Endothelial cell of umbilical vein (primary cell): ENCODE measurements around the gene DDHD1. TPM values are rescaled to one million over a fixed set of nuclear protein-coding genes. Genes with fewer than 3 reads are reported as not detected.
A peak's percentile ranks its signal among the peaks of the same experiment; 100 is the strongest.

Experiments
- BruUV-seq: library from RNA; stranded (reverse); fragments of 400-500 nt; replicated peaks from 2 replicates; lab custom pipeline; 2021; lab: Mats Ljungman, UMichigan
- CTCF ChIA-PET: fragments of 300-600, 350-600 bp; sonication (Branson Sonifier 250); formaldehyde crosslinking; loops from one replicate; lab custom pipeline; 2021; ENCODE audit warnings: antibody characterized with exemption, inconsistent platforms; lab: Charles Lee
- POLR2A ChIA-PET: fragments of 300-600, 350-600 bp; sonication (Branson Sonifier 250); formaldehyde crosslinking; loops from one replicate; lab custom pipeline; 2021; ENCODE audit warnings: antibody characterized with exemption, inconsistent platforms; lab: Charles Lee
- DNase-seq: peaks from one replicate; pipeline ENCODE4 v3.0.0-alpha.2; 2011; ENCODE audit warnings: low read depth, low spot score
- FAIRE-seq: peaks from 2 replicates; lab custom pipeline; 2011; peaks lifted over from hg19 to GRCh38; lab: Jason Lieb, UNC
- H2AFZ ChIP-seq: 2 replicates; pipeline ENCODE4 v1.6.0; 2012; ENCODE audit warnings: low read depth, low read length, control low read depth, inconsistent platforms
- H3K27ac ChIP-seq: 2 replicates; pipeline ENCODE4 v1.5.1; 2011; ENCODE audit warnings: low read depth, mild to moderate bottlenecking, control low read depth, low read length, moderate library complexity; ENCODE audit not compliant: insufficient read depth
- H3K27me3 ChIP-seq, 2 experiments: 2 replicates each; pipeline versions ENCODE4 v1.6.0 to v1.6.1; 2011; ENCODE audit warnings: low read length in 2 of 2, mixed read lengths in 1 of 2; ENCODE audit not compliant: control insufficient read depth in 2 of 2, insufficient read depth in 2 of 2
- H3K36me3 ChIP-seq, 2 experiments: 2 replicates in 1 of 2; 3 replicates in 1 of 2; pipeline ENCODE4 v1.5.1; 2011; ENCODE audit warnings: low read length in 2 of 2, mild to moderate bottlenecking in 1 of 2, moderate library complexity in 1 of 2; ENCODE audit not compliant: control insufficient read depth in 2 of 2, insufficient read depth in 2 of 2; ENCODE audit errors: extremely low read depth in 1 of 2
- H3K4me1 ChIP-seq: 3 replicates; pipeline ENCODE4 v1.5.1; 2011; ENCODE audit warnings: mild to moderate bottlenecking, low read length; ENCODE audit not compliant: control insufficient read depth, insufficient read depth; ENCODE audit errors: extremely low read depth
- H3K4me2 ChIP-seq: 2 replicates; pipeline ENCODE4 v1.6.1; 2011; ENCODE audit warnings: low read length, control low read depth, mixed read lengths; ENCODE audit not compliant: insufficient read depth
- H3K4me3 ChIP-seq, 3 experiments: fragments of 200-600 bp in 1 of 3; sonication (generic), shearing (Covaris generic) in 1 of 3; replicated peaks in 1 of 3; 2 replicates each; pipeline ENCODE4 v1.5.1; 2011 to 2016; ENCODE audit warnings: control low read depth in 3 of 3, low read length in 3 of 3, mild to moderate bottlenecking in 2 of 3, inconsistent platforms in 1 of 3, low read depth in 1 of 3, moderate library complexity in 1 of 3; ENCODE audit not compliant: insufficient read depth in 1 of 3
- H3K79me2 ChIP-seq: 2 replicates; pipeline ENCODE4 v1.6.0; 2012; ENCODE audit warnings: low read length, inconsistent platforms; ENCODE audit not compliant: control insufficient read depth, insufficient read depth
- H3K9ac ChIP-seq: replicated peaks from 2 replicates; pipeline ENCODE3; 2011; ENCODE audit warnings: low read length, control low read depth; ENCODE audit not compliant: insufficient read depth; ENCODE audit errors: extremely low read depth
- H3K9me1 ChIP-seq: replicated peaks from 3 replicates; pipeline ENCODE4 v1.6.0; 2011; ENCODE audit warnings: mild to moderate bottlenecking, low read length; ENCODE audit not compliant: control insufficient read depth, insufficient read depth; ENCODE audit errors: extremely low read depth
- H3K9me3 ChIP-seq: replicated peaks from 2 replicates; pipeline ENCODE4 v1.5.1; 2012; ENCODE audit warnings: low read length, inconsistent platforms; ENCODE audit not compliant: control insufficient read depth, insufficient read depth
- H4K20me1 ChIP-seq: replicated peaks from 2 replicates; pipeline ENCODE3; 2011; ENCODE audit warnings: mild to moderate bottlenecking, low read length; ENCODE audit not compliant: control insufficient read depth, insufficient read depth; ENCODE audit errors: extremely low read depth
- FOS ChIP-seq: IDR thresholded peaks from 2 replicates; pipeline ENCODE4 v1.6.1; 2011; ENCODE audit warnings: mild to moderate bottlenecking, low read length, moderate library complexity, borderline replicate concordance; ENCODE audit not compliant: insufficient read depth
- JUN ChIP-seq: IDR thresholded peaks from 2 replicates; pipeline ENCODE4 v1.6.1; 2011; ENCODE audit warnings: borderline replicate concordance, low read depth; ENCODE audit not compliant: insufficient read length, insufficient read depth
- POLR2A ChIP-seq: IDR thresholded peaks from 2 replicates; pipeline ENCODE4 v1.6.1; 2012; ENCODE audit warnings: low read depth, mild to moderate bottlenecking, control low read depth, low read length
- dilution Hi-C: fragments of 300-500 bp; cut with MboI; formaldehyde crosslinking; loops from one replicate; pipeline ENCODE4 v1.15.0; 2019; ENCODE audit warnings: low sequenced_read_pairs; ENCODE audit not compliant: extremely low pct_ligation_motif_present
- intact Hi-C: fragments of 100-400 bp; cut with micrococcal nuclease; formaldehyde crosslinking; loops from one replicate; pipeline ENCODE4 v1.10.0; 2022
- polyA plus RNA-seq, 4 experiments: library from polyadenylated mRNA; depleted of rRNA in 3 of 4; stranded (reverse) in 3 of 4; unstranded in 1 of 4; fragments of >200 nt; gene quantifications; 2 replicates each; pipeline versions ENCODE4 v1.2.1 to v1.2.3, GENCODE V29; 2011 to 2012; ENCODE audit warnings: missing spikeins in 1 of 4
- total RNA-seq: library from RNA; stranded (reverse); gene quantifications from 2 replicates; pipeline ENCODE4 v1.2.3, GENCODE V29; 2021
- TF ChIP-seq, protein P1 (sequence below), 2 donors: IDR thresholded peaks; 1 replicate in 1 of 2; 2 replicates in 1 of 2; pipeline ENCODE4 v1.5.1; 2011; ENCODE audit warnings: low read length in 2 of 2, mild to moderate bottlenecking in 2 of 2, moderate library complexity in 2 of 2, control low read depth in 1 of 2, inconsistent platforms in 1 of 2, low read depth in 1 of 2; ENCODE audit not compliant: insufficient read depth in 1 of 2; ENCODE audit errors: extremely low read depth in 1 of 2

DDHD1 gene
- total and polyA plus RNA-seq, 2 donors (not counting 3 experiments of a cell fraction or from before 2014, with no cell fraction given) = 2.7 to 12.4 TPM

DNA sequence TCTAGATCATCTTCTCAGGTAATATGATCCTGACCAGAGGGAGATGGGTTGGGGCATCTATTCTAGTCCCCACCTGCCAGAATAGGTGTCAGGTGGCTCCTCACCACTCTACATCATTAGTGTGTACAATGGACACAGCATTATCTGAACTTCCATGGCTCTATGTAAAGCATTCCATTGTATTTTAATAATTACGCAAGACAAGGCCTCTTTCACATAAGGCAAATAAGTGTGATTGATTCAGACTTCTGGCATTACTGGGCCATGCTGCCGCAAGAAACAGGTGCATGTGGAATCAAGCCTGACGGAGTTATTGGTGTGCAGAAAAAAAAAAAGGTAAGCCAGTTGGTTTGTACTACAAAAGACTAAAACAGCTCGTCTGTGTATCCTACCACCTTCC lies 3.1 kb upstream of the DDHD1 start:
- dilution Hi-C loops = no loop called here
- Histone ChIP-seq H3K27me3 (no peaks in the 10 kb centered on the region), H3K9me3 (no peaks in the 10 kb centered on the region), H3K9me1 (no peaks in the 10 kb centered on the region), H2AFZ (no peak overlapping the region), H3K4me1 (peaks cover 4% of the 10 kb centered on the region), H3K79me2 (peaks cover 8% of the 10 kb centered on the region), H3K36me3 (no peaks in the 10 kb centered on the region), H4K20me1 (no peaks in the 10 kb centered on the region), H3K4me2 (no peak overlapping the region), H3K4me3 (no peak overlapping the region), H3K27ac (no peak overlapping the region), H3K9ac (no peak overlapping the region)
- FAIRE-seq (no peak), DNase-seq (no peak)
- TF ChIP-seq POLR2A = no peak
- intact Hi-C loops = loop anchor here (10.0 kb wide), 1 partner anchor 949 kb away; no protein-coding TSS in a partner anchor
- no TSS peak for BruUV-seq
- ChIA-PET CTCF (no interaction called here), POLR2A (no interaction called here)

DNA sequence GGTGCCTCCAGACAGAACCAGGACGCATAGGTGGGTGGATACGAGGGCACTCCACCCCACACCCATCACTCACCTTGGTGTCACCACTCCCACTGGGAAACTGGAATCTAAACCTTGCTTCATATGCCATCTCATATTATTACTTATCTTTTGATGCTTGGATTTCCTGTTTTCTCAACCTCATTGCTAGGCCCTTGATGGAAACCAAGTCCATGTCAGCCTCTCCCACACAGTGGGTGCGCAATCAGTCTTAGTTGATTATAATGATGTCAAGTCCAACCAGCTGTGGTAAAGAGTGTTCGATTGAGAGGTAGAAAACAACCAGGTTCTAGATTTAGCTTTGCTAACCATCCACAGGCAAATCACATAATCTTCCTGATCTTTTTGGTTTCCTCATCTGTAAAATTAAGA lies 584 bp upstream of the DDHD1 start:
- Histone ChIP-seq H3K9me3 (no peaks in the 10 kb centered on the region), H3K9ac (peak overlapping the region; percentile 25), H3K27ac (no peak overlapping the region), H3K4me2 (peak overlapping the region; percentile 27), H3K36me3 (no peaks in the 10 kb centered on the region), H3K4me1 (peaks cover 8% of the 10 kb centered on the region), H4K20me1 (no peaks in the 10 kb centered on the region), H3K9me1 (no peaks in the 10 kb centered on the region), H3K27me3 (no peaks in the 10 kb centered on the region), H3K4me3 (peak overlapping the region in 1 of 3 experiments; percentile 16), H2AFZ (peak overlapping the region; percentile 97), H3K79me2 (peaks cover 21% of the 10 kb centered on the region)
- FAIRE-seq (no peak), DNase-seq (no peak)
- ChIA-PET CTCF (interaction anchor here (1.1 to 2.8 kb wide), 2 partner anchors 49 to 153 kb away, joined by 3 to 13 read pairs; no protein-coding TSS in a partner anchor), POLR2A (no interaction called here)
- intact Hi-C loops = loop anchor here (10.0 kb wide), 1 partner anchor 951 kb away; no protein-coding TSS in a partner anchor
- dilution Hi-C loops = no loop called here
- TF ChIP-seq FOS = no peak
- TF ChIP-seq, protein P1, sequence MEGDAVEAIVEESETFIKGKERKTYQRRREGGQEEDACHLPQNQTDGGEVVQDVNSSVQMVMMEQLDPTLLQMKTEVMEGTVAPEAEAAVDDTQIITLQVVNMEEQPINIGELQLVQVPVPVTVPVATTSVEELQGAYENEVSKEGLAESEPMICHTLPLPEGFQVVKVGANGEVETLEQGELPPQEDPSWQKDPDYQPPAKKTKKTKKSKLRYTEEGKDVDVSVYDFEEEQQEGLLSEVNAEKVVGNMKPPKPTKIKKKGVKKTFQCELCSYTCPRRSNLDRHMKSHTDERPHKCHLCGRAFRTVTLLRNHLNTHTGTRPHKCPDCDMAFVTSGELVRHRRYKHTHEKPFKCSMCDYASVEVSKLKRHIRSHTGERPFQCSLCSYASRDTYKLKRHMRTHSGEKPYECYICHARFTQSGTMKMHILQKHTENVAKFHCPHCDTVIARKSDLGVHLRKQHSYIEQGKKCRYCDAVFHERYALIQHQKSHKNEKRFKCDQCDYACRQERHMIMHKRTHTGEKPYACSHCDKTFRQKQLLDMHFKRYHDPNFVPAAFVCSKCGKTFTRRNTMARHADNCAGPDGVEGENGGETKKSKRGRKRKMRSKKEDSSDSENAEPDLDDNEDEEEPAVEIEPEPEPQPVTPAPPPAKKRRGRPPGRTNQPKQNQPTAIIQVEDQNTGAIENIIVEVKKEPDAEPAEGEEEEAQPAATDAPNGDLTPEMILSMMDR (IDR thresholded peaks at IDR 0.05; ENCODE audit: extremely low read depth in 1 of 2, insufficient read depth in 1 of 2, low read depth in 1 of 2, low read length in 2 of 2) = no peak
- no peak for TF ChIP-seq POLR2A
- TF ChIP-seq JUN = no peak
- no TSS peak for BruUV-seq
